Measurements from ENCODE around the gene DNAJC5.
"Not testable (repeated sequence)": the region's sequence is repeated elsewhere in the genome, so short reads cannot be mapped to it uniquely, and the experiment has no call there.

Gene DNAJC5, protein sequence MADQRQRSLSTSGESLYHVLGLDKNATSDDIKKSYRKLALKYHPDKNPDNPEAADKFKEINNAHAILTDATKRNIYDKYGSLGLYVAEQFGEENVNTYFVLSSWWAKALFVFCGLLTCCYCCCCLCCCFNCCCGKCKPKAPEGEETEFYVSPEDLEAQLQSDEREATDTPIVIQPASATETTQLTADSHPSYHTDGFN

GRCh38 chr20:63894358-63895201, at the start of gene DNAJC5:
Gene DNAJC5, plus strand, starts transcription at chr20:63895126. Its CDS starts 33,220 bp downstream, at chr20:63928346.
- DNase-seq (ENCODE audit: low read depth in 4 of 4, low spot score in 1 of 4), result peak; percentile 85 to 95 (median 92)

- DNase-seq (ENCODE audit: low read depth in 4 of 4, low spot score in 1 of 4), result no peak
Observed at GRCh38 chr20:63846128-63846771, 48.7 kb upstream of the DNAJC5 start.

DNA sequence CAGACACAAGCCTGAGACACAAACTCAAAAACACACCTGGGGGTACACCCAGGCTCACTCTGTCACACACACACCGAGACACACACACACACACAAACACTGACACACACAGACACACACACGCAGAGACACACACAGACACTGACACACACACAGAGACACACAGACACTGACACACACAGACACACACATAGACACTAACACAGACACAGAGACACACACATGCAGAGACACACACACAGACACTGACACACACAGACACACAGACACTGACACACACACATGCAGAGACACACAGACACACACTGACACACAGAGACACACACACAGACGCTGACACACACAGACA, 48.1 kb upstream of the DNAJC5 start:
- no peak for DNase-seq (ENCODE audit: low read depth in 4 of 4, low spot score in 1 of 4)

DNA sequence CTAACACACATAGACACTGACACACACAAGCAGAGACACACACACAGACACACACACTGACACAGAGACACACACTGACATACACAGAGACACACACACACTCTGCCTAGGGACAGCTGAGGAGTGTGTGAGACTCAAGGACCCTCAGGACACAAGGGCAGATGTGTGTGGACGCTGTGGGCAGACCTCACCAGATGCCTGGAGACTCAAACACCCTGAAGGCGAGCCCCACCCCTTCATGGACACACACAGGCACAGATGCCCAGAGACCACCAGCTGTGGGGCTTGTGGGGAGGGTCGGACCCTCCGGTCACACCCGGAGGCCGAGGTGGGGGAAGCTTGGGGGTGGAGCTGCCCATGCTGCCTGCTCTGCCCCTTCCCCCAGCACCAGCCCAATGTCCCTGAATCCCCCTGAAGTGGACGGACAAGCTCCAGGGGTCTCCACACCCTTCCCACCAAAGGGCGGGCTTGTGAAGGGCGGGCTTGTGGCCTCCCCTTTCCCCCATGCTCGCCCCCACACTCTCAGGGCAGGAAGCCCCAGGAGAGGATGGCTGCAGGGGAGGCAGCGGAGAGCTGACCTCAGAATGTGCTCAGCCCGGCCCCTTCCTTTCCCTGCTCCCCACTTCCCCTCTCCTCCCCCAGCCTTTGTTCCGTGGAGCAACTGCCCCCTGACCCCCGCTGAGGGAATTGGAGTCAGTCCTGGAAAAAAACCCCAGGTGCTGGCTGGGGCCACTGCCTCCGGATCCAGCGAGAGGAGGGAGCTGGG, 47.5 kb upstream of the DNAJC5 start:
- DNase-seq (ENCODE audit: low read depth in 4 of 4, low spot score in 1 of 4), result no peak

DNA sequence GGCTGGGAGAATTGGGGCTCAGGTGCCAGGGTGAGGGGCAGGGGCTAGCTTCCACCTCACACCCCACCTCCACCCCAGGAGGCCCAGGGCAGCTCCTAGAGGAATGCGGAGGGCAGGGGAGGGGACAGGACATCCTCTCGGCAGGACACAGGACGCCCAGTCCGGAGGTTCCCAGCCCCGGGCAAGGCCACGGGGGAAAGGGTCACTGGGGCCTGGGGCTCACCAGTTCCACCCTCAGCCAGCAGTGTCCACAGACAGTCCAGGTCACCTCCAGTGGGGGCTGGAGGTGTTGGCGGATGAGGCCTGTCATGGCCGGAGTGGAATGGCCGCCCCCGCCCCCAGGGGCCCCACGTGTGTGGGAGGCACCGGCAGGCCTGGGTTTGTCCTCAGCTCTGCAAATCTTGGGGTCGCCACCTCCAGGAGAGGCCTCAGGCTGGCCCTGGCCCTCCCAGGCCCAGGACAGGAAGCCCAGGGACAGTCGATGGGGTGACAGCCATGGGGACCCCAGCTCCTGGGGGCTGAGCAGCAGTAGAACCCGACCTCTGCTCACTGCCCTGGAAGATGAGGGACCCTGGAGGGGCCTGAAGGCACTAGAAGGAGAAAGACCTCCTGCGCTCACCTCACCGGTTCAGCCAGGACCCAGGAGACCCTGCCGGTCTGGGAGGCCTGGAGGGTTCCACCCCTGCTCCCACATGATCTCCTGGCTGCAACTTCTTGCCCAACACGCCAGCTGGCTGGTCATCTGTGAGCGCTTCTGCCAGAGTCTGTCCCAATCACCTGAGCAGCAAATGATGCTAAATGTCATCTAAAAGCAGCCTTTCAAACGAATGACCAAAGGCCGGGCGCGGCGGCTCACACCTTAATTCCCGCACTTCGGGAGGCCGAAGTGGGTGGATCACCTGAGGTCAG, 46.7 kb upstream of the DNAJC5 start:
- no peak for DNase-seq (ENCODE audit: low read depth in 4 of 4, low spot score in 1 of 4)

- peak in 2 of 4 experiments; percentile 35 to 54 for DNase-seq (ENCODE audit: low read depth in 4 of 4, low spot score in 1 of 4)
Observed at GRCh38 chr20:63850689-63851547, 44.0 kb upstream of the DNAJC5 start.

- DNase-seq (ENCODE audit: low read depth in 4 of 4, low spot score in 1 of 4), result not testable (repeated sequence)
Observed at GRCh38 chr20:63851548-63851943, 43.4 kb upstream of the DNAJC5 start.

DNA sequence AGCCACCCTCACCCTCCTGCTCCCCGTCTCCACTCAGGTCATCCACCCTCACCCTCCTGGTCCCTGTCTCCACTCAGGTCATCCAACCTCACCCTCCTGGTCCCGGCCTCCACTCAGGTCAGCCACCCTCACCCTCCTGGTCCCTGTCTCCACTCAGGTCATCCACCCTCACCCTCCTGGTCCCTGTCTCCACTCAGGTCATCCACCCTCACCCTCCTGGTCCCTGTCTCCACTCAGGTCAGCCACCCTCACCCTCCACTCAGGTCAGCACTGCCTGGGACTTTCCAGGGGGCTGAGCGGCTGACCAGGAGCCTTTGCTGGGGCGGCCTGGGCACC, 41.2 kb upstream of the DNAJC5 start:
- not testable (repeated sequence) for DNase-seq (ENCODE audit: low read depth in 4 of 4, low spot score in 1 of 4)

DNA sequence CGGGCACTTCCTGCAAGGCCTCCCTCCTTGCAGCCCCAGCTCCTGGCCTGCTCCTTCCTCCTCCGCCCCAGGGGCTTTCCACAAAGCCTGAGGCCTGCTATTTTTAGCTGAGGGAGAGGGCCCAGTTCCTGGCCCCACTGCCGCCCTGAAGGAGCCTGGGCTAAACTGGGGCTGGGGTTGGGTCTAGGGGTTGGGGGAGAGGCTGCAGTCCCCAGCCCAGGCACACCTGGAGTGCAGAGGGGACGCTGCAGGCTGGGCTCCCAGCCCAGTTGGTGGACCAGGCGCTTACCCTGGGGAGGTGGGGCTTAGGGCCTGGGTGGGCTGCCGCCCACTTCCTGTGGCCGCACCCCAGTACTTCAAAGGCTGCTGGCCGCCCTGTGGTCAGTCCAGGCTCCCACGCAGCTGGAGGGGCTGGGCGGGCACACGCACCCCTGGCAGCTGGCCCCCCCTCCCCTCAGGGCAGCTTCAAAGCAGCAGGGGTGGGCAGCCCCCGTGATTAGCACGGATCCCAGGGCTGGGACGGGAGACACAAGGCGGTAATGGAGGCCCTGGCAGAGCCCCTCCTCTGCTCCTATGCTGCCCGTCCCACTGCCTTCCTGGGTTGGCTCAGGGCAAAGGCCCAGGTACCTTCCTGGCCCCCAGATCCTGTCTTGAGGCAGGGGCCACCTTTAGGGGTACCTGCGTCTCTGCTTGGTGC, 40.7 kb upstream of the DNAJC5 start:
- DNase-seq (ENCODE audit: low read depth in 4 of 4, low spot score in 1 of 4), result no peak

GRCh38 chr20:63854766-63855362, 40.1 kb upstream of the DNAJC5 start:
- no peak for DNase-seq (ENCODE audit: low read depth in 4 of 4, low spot score in 1 of 4)

DNA sequence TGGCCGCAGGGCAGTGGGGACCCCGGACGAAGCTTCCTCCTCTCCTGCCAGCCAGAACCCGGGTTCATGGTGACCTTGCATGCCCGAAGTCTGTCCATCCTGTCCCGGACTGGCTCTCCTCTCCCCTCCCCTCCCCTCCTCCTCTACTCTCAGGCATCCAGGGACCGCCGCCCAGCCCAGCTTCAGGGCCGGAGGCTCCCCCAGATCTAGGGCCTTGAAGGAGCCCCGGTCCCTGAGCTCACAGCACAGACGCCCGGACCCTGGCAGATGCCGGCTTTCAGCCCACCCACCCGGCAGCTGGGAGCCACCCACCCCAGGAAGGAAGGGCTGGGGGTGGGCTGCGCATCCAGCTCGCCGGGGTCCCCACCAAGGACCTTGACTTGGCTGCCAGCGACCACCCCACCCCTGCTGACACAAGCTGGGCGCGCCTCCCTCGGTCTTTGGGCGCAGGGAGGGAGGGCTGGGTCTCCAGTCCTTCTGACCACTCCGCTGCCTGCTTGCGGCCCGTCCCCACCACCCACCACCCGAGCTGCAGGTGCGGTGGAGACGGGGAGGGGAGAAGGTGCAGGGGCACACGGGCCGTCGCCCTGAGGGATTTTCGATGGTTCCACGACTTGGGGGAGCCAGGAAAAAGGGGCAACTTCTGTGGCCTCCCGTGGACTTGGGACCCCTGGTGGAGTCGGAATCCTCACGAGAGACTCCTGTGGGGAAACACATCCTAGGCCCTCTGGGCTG, 39.4 kb upstream of the DNAJC5 start:
- DNase-seq (ENCODE audit: low read depth in 4 of 4, low spot score in 1 of 4), result no peak

DNA sequence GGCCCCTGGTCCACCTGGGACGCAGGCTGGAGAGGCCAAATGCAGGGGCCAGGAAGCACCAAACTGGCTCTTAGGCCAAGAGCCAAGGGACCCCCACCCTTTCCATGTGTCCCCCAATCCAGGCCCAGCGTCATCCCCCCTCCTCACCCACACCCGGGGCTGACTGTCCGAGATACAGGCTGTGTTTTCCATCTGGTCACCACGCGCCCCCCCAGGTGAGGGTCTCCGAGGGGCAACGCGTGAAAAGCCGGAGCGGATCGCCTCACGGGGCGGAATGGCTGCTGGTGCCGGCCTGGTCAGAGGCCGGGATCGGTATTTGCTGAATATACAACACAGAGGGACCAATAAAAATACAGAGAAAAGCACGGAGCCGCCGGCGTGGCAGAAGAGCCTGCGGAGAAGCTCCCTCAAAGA, 38.8 kb upstream of the DNAJC5 start:
- DNase-seq (ENCODE audit: low read depth in 4 of 4, low spot score in 1 of 4), result no peak

DNA sequence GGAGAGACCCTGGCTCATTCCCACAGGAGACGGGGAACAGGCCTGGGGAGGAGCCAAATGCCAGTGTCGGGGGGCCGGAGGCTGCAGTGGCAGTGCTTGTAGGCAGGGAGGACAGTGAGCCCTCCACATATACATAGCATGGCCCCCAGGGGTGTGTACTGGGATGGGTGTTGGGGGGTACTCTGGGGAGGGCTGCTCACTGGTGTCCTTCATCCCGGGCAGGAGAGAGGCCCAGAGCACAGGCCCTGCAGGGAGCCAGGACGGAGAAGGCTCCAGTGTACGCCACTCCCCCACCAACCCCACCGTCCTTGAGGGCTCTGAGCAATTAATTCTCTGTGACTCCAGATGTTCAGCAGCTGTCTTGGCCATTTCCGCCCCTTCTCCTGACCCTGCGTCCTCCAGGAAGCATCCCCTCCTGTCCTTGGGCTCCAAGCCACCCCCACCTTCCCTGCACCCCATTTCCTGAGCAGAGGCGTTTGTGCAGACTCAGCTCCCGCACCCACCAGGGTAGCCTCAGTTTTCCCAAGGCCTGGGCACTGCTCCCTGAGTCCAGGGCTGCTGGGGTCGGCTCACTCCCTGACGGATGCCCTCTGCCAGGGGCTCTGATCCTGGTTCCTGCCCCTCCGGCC, 37.0 kb upstream of the DNAJC5 start:
- no peak for DNase-seq (ENCODE audit: low read depth in 4 of 4, low spot score in 1 of 4)

DNA sequence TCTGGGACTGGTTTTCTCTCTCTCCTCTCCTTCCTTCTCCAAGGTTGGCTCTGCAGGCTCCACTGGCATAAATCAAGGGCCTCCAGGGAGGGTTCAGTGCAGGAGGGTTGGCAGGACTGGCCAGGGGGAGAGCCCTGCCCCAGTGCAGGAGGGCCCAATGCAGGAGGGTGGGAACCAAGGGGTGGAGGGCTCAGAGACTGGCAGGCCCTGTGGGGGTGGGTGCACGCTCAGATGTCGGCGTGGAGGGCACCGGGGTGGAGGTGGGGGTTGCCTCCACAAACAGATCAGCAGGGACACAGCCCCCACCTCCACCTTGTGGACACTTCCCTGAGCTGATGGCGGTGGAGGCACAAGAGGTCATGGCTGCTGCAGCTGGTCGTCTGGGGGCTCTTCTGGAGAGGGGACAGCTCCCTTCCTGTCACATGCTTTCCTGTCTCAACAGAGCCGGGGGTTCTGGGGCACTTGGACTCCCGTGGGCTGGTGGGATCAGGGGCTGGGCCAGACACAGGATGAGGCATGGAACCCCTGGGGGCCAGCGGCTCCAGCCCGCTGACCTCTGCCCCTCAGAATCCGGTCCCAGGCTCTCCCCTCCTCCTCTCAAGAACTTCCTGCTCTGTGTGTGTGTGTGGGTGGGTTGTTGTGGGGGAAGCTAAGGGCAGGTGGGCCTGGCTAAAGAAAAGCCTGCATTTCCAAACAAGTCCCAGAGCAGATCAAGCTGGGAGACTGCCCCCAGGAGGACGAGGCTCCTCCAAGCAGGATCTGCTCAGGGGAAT, 36.3 kb upstream of the DNAJC5 start:
- no peak for DNase-seq (ENCODE audit: low read depth in 4 of 4, low spot score in 1 of 4)

GRCh38 chr20:63859166-63859699, 35.7 kb upstream of the DNAJC5 start:
- DNase-seq (ENCODE audit: low read depth in 4 of 4, low spot score in 1 of 4), result no peak

- DNase-seq (ENCODE audit: low read depth in 4 of 4, low spot score in 1 of 4), result no peak
Observed at GRCh38 chr20:63860325-63861051, 34.4 kb upstream of the DNAJC5 start.

Measured in stimulated activated CD4-positive, alpha-beta T cell treated with anti-CD3 and anti-CD28 coated beads, Interleukin-1b, Interleukin-23, amount 100 ng/mL, for 24 hours (primary cell).